DLD1 (cell line): ENCODE data around the gene CD2BP2.
"Not testable (repeated sequence)": the region's sequence is repeated elsewhere in the genome, so short reads cannot be mapped to it uniquely, and the experiment has no call there.

ENCODE experiments used
- in situ Hi-C: cut with HindIII; loops from 2 replicates; pipeline ENCODE4 v1.10.0; 2017; ENCODE audit warnings: low sequenced_read_pairs

CD2BP2 gene

DNA sequence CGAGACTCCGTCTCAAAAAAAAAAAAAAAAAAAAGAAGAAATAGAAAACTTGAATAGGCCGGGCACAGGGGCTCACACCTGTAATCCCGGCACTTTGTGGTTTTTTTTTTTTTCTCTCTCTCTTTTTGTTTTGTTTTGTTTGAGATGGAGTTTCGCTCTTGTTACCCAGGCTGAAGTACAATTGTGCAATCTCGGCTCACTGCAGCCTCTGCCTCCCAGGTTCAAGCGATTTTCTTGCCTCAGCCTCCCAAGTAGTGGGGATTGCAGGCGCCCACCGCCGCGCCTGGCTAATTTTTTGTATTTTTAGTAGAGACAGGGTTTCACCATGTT lies 11.7 kb downstream of the CD2BP2 start:
- in situ Hi-C loops: not testable (repeated sequence)

DNA sequence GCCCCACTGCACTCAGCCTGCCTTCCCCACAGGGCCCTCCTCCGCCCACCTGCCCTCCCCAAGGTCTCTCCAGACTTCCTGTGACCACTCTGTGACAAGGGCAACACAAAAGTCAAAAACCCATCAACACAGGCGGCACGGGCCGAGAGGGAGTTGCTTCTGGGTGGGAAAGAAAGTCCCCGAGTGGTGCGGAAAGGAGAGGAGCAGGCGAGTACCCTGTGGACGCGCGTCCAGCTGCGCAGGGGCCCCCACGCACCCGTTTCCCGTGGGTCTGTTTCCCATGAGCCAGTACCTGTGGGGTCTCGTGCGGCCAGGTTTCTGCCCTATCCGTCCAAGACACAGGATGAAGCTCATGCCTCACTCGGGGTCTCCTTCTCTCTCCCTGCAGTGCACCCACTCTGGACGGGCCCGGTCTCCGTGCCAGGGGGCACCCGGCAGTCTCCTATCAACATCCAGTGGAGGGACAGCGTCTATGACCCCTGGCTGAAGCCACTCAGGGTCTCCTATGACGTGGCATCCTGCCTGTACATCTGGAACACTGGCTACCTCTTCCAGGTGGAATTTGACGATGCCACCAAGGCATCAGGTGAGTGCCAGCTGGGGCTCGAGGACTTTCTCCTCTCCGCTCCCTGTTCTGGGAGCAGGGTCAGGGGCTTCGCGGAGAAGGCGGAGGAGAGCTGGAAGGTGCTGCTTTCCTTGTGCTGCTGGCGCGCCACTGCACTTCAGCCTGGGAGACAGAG lies 12.2 kb downstream of the CD2BP2 start:
- in situ Hi-C loops: no loop called here

GRCh38 chr16:30341971-30342370 lies 13.1 kb downstream of the CD2BP2 start:
- in situ Hi-C loops: not testable (repeated sequence)

DNA sequence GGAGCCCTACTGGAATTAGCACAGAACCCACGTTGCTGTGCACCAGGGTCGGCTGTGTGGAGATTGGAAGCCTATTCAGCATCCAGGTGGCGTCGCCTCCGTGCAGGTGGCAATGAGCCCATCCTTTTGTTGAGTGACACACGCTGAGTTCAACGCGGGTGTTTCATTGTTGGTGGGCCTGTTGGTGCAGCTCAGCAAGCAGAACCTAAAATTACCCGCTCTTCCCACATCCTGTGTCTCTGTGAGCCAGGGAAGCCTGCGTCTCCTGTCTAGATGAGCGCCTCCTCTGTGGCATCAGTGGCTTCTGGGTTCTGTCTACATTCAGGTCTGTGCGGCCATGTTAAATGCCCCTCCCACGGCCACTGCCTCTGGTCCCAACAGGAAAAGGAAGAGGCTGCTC lies 14.5 kb downstream of the CD2BP2 start:
- in situ Hi-C loops: no loop called here

GRCh38 chr16:30338715-30339114 lies 16.4 kb downstream of the CD2BP2 start:
- in situ Hi-C loops: not testable (repeated sequence)

DNA sequence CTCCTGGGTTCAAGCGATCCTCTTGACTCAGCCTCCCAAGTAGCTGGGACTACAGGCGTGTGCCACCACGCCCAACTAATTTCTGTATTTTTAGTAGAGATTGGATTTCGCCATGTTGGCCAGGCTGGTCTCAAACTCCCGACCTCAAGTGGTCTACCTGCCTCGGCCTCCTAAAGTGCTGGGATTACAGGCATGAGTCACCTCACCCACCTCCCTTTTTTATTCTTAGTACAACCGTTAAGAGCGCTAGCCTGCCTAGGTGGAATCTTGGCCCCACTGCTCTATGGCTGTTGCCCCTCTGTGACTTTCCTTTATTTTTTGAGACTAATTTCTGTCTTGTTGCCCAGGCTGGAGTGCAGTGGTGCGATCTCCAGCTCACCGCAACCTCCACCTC lies 17.1 kb downstream of the CD2BP2 start:
- in situ Hi-C loops: not testable (repeated sequence)

DNA sequence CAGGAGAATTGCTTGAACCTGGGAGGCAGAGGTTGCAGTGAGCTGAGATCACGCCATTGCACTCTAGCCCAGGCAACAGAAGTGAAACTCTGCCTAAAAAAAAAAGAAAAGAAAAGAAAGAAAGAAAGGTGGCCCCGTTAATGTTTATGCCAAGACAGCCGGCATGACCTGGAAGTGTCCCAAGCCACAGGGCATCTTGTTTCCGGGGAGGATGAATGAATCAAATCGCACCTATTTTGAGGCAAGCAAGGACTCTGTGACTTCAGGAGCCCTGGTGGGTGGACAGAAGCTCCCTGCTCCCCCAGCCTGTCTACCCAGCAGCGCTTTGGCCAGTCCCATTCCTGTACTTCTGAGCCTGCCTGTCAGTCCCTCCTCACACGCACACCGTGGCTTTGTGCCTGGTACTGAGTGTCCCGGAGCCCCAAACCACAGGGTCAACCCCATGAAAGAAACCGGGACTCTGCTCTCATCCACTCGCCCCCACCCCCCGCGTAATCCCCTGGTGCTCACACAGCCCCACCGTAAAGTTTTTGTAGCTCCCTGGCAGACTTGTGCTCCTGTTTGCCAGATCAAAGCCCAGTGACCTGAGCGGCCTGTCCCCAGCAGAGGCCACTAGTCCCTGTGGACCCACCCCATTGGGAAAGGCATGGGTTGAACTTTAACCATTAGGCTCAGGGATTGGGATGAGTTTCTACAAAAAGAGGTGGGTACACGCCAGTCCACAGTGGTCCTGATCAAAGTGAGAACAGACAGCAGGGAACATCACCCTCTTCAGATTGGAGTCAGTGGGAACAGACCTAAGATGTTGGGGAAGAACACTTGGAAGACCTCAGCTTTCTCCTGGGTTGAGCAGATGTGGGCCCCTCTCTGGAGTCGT lies 19.3 kb downstream of the CD2BP2 start:
- in situ Hi-C loops: no loop called here

DNA sequence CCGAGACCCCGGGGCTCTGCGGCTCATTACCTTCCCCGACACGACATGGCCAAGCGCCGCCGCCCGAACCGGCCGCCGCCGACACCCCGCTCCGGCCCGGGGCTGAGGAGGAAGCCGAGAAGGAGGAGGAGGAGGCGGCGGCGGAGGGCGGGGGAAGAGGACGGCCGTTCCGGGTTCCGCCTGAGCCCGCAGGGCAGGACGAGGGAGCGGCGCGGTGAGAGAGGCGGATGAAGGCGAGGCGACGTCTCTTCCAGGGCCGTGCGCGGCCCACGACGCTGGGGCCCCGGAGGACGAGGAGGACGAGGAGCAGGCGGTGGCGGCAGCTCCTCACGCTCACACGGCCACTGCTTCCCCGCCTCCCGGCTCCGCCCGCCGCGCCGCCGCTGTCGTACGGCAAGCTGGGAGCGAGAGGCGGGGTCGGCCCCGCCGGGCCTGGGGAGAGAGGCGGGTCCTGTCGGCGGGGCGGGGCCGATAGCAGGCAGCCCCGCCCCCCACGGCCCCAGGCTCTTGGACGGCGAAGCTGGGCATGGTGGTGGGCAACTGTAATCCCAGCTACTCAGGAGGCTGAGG lies 20.0 kb downstream of the CD2BP2 start:
- in situ Hi-C loops: not testable (repeated sequence)

- in situ Hi-C loops: not testable (repeated sequence)
Measured at GRCh38 chr16:30334473-30334989, 20.6 kb downstream of the CD2BP2 start.

DNA sequence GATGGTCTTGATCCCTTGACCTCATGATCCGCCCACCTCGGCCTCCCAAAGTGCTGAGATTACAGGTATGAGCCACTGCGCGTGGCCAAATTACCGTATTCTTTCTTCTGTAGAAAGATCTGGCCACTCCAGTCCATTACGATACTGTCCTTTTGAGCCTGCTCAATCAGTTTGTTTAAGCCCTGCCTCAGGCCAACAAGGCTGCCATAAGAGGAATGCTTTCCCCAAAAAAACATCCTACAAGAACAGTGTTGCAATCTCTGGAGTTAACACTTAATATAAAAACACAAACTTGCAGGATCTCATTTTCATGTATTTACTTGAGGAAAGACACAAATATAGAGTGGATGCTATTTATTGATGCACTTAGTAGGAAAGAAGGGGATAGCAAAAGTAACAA lies 30.9 kb downstream of the CD2BP2 start:
- in situ Hi-C loops: not testable (repeated sequence)

- in situ Hi-C loops: not testable (repeated sequence)
Measured at GRCh38 chr16:30318647-30319046, 36.5 kb downstream of the CD2BP2 start.

DNA sequence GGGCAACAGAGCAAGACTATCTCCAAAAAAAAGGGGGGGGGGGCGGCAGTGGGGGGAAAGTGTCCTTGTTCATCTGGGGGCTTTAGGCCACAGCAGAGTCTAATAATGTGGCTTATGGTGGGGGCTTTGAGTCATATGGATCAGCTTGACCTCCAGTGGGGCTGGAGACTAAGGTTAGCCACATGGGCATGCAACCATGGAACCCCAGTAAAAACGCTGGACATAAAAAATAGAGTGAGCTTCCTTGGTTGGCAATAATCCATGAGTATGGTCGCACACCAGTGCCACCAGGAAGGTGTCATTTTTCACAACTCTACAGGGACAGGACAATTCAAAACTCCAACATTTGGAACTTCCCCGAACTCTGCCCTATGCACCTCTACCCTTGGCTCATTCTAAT lies 44.2 kb downstream of the CD2BP2 start:
- in situ Hi-C loops: not testable (repeated sequence)

DNA sequence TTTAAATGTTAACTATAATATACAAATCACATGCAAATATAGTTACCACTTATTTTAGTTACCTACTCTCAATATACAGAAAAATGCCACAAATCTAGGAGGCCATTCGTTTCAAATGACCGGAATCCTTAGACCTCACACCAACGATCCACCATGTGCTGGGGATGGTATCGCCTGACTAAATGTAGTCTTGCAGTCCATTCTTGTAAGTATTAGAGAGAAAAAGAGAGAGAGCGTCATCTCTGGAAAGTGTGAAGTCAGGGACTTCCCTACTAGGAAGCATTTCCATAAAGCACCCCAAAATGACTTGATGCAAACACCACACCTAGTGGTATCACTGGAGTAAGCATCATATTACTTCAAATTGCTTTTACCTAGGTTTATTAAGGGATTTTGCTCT lies 45.9 kb downstream of the CD2BP2 start:
- in situ Hi-C loops: not testable (repeated sequence)
